K562 (cell line): ENCODE measurements around the gene OVOL1. TPM values are rescaled to one million over a fixed set of nuclear protein-coding genes. Genes with fewer than 3 reads are reported as not detected.
A peak's percentile ranks its signal among the peaks of the same experiment; 100 is the strongest.

Source experiments
- CREB1 ChIP-seq, 2 experiments: sonication (generic) in 1 of 2; formaldehyde crosslinking in 1 of 2; IDR thresholded peaks; 2 replicates each; pipeline versions ENCODE4 v1.6.1 to v1.8.0; 2012 to 2022; ENCODE audit warnings: inconsistent platforms in 1 of 2, mild to moderate bottlenecking in 1 of 2, missing genetic modification reagents in 1 of 2, moderate library complexity in 1 of 2
- CREM ChIP-seq: IDR thresholded peaks from 2 replicates; pipeline ENCODE4 v1.6.1; 2014; ENCODE audit warnings: antibody characterized with exemption, low read depth
- FOXK2 ChIP-seq, 2 experiments: fragments of 450-650 bp; IDR thresholded peaks in 1 of 2; conservative IDR thresholded peaks in 1 of 2; 2 replicates each; pipeline ENCODE4 v1.6.1; 2016; ENCODE audit warnings: low read depth in 2 of 2, mild to moderate bottlenecking in 1 of 2
- HDAC1 ChIP-seq, 2 experiments: fragments of 450-650 bp; IDR thresholded peaks; 2 replicates each; pipeline ENCODE4 v1.6.1; 2016 to 2017; ENCODE audit warnings: inconsistent platforms in 1 of 2, mild to moderate bottlenecking in 1 of 2, moderate library complexity in 1 of 2
- MEF2A ChIP-seq: IDR thresholded peaks from 2 replicates; pipeline ENCODE4 v1.6.1; 2011; ENCODE audit warnings: low read depth, mild to moderate bottlenecking, low read length, moderate library complexity; ENCODE audit not compliant: control insufficient read depth
- NONO ChIP-seq, 2 experiments: fragments of 200-400 bp in 1 of 2; fragments of 450-650 bp in 1 of 2; formaldehyde crosslinking in 1 of 2; IDR thresholded peaks; 2 replicates each; pipeline ENCODE4 v1.6.1; 2017; ENCODE audit warnings: low read depth in 2 of 2, mild to moderate bottlenecking in 2 of 2, moderate library complexity in 2 of 2, low read length in 1 of 2
- PHTF2 ChIP-seq: fragments of 250-450 bp; sonication (Bioruptor Pico); IDR thresholded peaks from 2 replicates; pipeline ENCODE4 v1.5.0; 2021; ENCODE audit warnings: mild to moderate bottlenecking
- POLR2AphosphoS5 ChIP-seq: IDR thresholded peaks from 2 replicates; pipeline ENCODE4 v1.6.1; 2011; ENCODE audit warnings: mild to moderate bottlenecking, low read depth, low read length, moderate library complexity; ENCODE audit not compliant: control insufficient read depth, insufficient read depth
- PTBP1 ChIP-seq: fragments of 200-400 bp; formaldehyde crosslinking; IDR thresholded peaks from 2 replicates; pipeline ENCODE4 v1.6.1; 2017; ENCODE audit warnings: low read depth, low read length
- SMAD4 ChIP-seq: fragments of 250-450 bp; sonication (Bioruptor Pico); conservative IDR thresholded peaks from 2 replicates; pipeline ENCODE4 v1.8.0; 2021; ENCODE audit warnings: inconsistent platforms, mild to moderate bottlenecking, moderate library complexity
- TCF7 ChIP-seq: sonication (generic); IDR thresholded peaks from 2 replicates; pipeline ENCODE4 v1.6.1; 2016; ENCODE audit warnings: antibody characterized with exemption, borderline replicate concordance
- YY1 ChIP-seq, 3 experiments: IDR thresholded peaks; 2 replicates each; pipeline ENCODE4 v1.6.1; 2011; ENCODE audit warnings: low read length in 2 of 3, mild to moderate bottlenecking in 2 of 3, moderate library complexity in 2 of 3, borderline replicate concordance in 1 of 3, control low read depth in 1 of 3, low read depth in 1 of 3; ENCODE audit not compliant: insufficient read depth in 3 of 3, insufficient replicate concordance in 2 of 3, control insufficient read depth in 1 of 3, insufficient read length in 1 of 3; ENCODE audit errors: extremely low read depth in 1 of 3
- ZNF445 ChIP-seq: fragments of 250-450 bp; sonication (Bioruptor Pico); IDR thresholded peaks from 2 replicates; pipeline ENCODE4 v1.4.0; 2020; ENCODE audit warnings: low read depth, mild to moderate bottlenecking, moderate library complexity
- ZNF589 ChIP-seq: fragments of 200-800 bp; sonication (Bioruptor generic); IDR thresholded peaks from 2 replicates; pipeline ENCODE4 v1.6.1; 2016; ENCODE audit warnings: low read depth, missing genetic modification characterization, missing compliant biosample characterization
- polyA plus RNA-seq, 8 experiments: library from polyadenylated mRNA; depleted of rRNA in 4 of 8; stranded (reverse) in 5 of 8; unstranded in 3 of 8; fragments of >200 nt; fragmentation: Nextera tagmentation in 2 of 8; fragmentation: Illumina TruSeq in 1 of 8; extraction: Ambion mirVana in 2 of 8; extraction: Trizol in 1 of 8; gene quantifications; 2 replicates each; pipeline versions ENCODE4 v1.2.1 to v1.2.3, GENCODE V29; 2011 to 2014; ENCODE audit warnings: inconsistent platforms in 1 of 8, missing spikeins in 1 of 8
- total RNA-seq, 7 experiments: library from RNA; depleted of rRNA in 6 of 7; stranded (reverse); fragments of >200 nt in 6 of 7; fragmentation: Illumina TruSeq in 2 of 7; extraction: Trizol in 2 of 7; gene quantifications; 2 replicates each; pipeline versions ENCODE4 v1.2.1 to v1.2.3, GENCODE V29; 2011 to 2021; ENCODE audit warnings: low replicate concordance in 1 of 7
- TF ChIP-seq, protein P1 (sequence below), 2 experiments: fragments of 450-650 bp; IDR thresholded peaks; 2 replicates each; pipeline ENCODE4 v1.6.1; 2016
- TF ChIP-seq, protein P2 (sequence below): fragments of 200-800 bp; sonication (Bioruptor generic); IDR thresholded peaks from 2 replicates; pipeline ENCODE4 v1.6.1; 2017; ENCODE audit warnings: missing genetic modification characterization, missing compliant biosample characterization
- TF ChIP-seq, protein P3 (sequence below): sonication (generic); formaldehyde crosslinking; IDR thresholded peaks from 2 replicates; pipeline ENCODE4 v1.8.0; 2022; ENCODE audit warnings: mild to moderate bottlenecking, missing genetic modification reagents

Gene OVOL1
- total and polyA plus RNA-seq, 9 of the 15 experiments (the other 6 are each of a cell fraction or from before 2014, with no cell fraction given), result 0.09 TPM; not detected in 8

GRCh38 chr11:65817835-65818680 lies 31.2 kb downstream of the OVOL1 start (continued):
- TF ChIP-seq, protein P1, sequence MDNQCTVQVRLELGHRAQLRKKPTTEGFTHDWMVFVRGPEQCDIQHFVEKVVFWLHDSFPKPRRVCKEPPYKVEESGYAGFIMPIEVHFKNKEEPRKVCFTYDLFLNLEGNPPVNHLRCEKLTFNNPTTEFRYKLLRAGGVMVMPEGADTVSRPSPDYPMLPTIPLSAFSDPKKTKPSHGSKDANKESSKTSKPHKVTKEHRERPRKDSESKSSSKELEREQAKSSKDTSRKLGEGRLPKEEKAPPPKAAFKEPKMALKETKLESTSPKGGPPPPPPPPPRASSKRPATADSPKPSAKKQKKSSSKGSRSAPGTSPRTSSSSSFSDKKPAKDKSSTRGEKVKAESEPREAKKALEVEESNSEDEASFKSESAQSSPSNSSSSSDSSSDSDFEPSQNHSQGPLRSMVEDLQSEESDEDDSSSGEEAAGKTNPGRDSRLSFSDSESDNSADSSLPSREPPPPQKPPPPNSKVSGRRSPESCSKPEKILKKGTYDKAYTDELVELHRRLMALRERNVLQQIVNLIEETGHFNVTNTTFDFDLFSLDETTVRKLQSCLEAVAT (IDR thresholded peaks at IDR 0.05), result peak in 1 of 2 experiments; percentile 47; a peak in 1 of 4 replicates
- TF ChIP-seq NONO (IDR thresholded peaks at IDR 0.05; ENCODE audit: low read depth in 2 of 2, low read length in 1 of 2), result peak in 1 of 2 experiments; percentile 43; a peak in 1 of 4 replicates
- TF ChIP-seq HDAC1 (IDR thresholded peaks at IDR 0.05), result peak in 1 of 2 experiments; percentile 49; a peak in 1 of 4 replicates
- peak; percentile 51; the same call in 1 of the 2 replicates for TF ChIP-seq MEF2A
- TF ChIP-seq PTBP1, result 0 out of 2 replicates have a peak, but pooled peaks have one; percentile 40
- peak in 1 of 3 experiments; percentile 61 for TF ChIP-seq YY1 (IDR thresholded peaks at IDR 0.05; ENCODE audit: borderline replicate concordance in 1 of 3, control insufficient read depth in 1 of 3, extremely low read depth in 1 of 3, insufficient read depth in 3 of 3, insufficient read length in 1 of 3, insufficient replicate concordance in 2 of 3, low read depth in 1 of 3, low read length in 2 of 3)
- TF ChIP-seq ZNF445, result no peak
- no peak for TF ChIP-seq ZNF589 (CRISPR knock-in tag)
- no peak for TF ChIP-seq TCF7
- no peak for TF ChIP-seq FOXK2 (conservative IDR thresholded peaks at IDR 0.05 in 1 of 2, IDR thresholded peaks at IDR 0.05 in 1 of 2; ENCODE audit: low read depth in 2 of 2)
- peak; percentile 76 for TF ChIP-seq CREM
- no peak for TF ChIP-seq CREB1 (IDR thresholded peaks at IDR 0.05)
- TF ChIP-seq CREB1 (CRISPR knock-in tag; IDR thresholded peaks at IDR 0.05), result peak; percentile 81
- no peak for TF ChIP-seq PHTF2
- TF ChIP-seq, protein P2, sequence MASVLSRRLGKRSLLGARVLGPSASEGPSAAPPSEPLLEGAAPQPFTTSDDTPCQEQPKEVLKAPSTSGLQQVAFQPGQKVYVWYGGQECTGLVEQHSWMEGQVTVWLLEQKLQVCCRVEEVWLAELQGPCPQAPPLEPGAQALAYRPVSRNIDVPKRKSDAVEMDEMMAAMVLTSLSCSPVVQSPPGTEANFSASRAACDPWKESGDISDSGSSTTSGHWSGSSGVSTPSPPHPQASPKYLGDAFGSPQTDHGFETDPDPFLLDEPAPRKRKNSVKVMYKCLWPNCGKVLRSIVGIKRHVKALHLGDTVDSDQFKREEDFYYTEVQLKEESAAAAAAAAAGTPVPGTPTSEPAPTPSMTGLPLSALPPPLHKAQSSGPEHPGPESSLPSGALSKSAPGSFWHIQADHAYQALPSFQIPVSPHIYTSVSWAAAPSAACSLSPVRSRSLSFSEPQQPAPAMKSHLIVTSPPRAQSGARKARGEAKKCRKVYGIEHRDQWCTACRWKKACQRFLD (CRISPR knock-in tag), result peak; percentile 48
- TF ChIP-seq SMAD4 (CRISPR knock-in tag), result no peak
- no peak for TF ChIP-seq POLR2AphosphoS5
- TF ChIP-seq, protein P3, sequence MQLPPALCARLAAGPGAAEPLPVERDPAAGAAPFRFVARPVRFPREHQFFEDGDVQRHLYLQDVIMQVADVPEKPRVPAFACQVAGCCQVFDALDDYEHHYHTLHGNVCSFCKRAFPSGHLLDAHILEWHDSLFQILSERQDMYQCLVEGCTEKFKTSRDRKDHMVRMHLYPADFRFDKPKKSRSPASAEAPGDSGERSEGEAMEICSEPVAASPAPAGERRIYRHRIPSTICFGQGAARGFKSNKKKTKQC, result peak; percentile 22; the same call in 1 of the 2 replicates
